Transverse colon (tissue), 4 donors: ENCODE data around the gene HMG20A.

Source experiments
- CTCF ChIP-seq, 5 experiments: fragments of 200-600 bp in 3 of 5; fragments of 450-650 bp in 2 of 5; sonication (generic) in 3 of 5; IDR thresholded peaks; 1 replicate in 2 of 5; 2 replicates in 3 of 5; pipeline ENCODE4 v1.5.1; 2016 to 2017; ENCODE audit warnings: antibody characterized with exemption in 5 of 5, inconsistent platforms in 3 of 5, mild to moderate bottlenecking in 2 of 5, moderate library complexity in 1 of 5
- EP300 ChIP-seq: sonication (generic); formaldehyde crosslinking; IDR thresholded peaks from one replicate; pipeline ENCODE4 v1.6.1; 2017; ENCODE audit warnings: antibody characterized with exemption, low read depth
- POLR2A ChIP-seq: fragments of 450-650 bp; IDR thresholded peaks from one replicate; pipeline ENCODE4 v1.6.1; 2016; ENCODE audit warnings: antibody characterized with exemption, mild to moderate bottlenecking, moderate library complexity
- POLR2AphosphoS5 ChIP-seq, 3 donors: sonication (generic); formaldehyde crosslinking; IDR thresholded peaks; one replicate each; pipeline ENCODE4 v1.6.1; 2016; ENCODE audit warnings: antibody characterized with exemption in 3 of 3

DNA sequence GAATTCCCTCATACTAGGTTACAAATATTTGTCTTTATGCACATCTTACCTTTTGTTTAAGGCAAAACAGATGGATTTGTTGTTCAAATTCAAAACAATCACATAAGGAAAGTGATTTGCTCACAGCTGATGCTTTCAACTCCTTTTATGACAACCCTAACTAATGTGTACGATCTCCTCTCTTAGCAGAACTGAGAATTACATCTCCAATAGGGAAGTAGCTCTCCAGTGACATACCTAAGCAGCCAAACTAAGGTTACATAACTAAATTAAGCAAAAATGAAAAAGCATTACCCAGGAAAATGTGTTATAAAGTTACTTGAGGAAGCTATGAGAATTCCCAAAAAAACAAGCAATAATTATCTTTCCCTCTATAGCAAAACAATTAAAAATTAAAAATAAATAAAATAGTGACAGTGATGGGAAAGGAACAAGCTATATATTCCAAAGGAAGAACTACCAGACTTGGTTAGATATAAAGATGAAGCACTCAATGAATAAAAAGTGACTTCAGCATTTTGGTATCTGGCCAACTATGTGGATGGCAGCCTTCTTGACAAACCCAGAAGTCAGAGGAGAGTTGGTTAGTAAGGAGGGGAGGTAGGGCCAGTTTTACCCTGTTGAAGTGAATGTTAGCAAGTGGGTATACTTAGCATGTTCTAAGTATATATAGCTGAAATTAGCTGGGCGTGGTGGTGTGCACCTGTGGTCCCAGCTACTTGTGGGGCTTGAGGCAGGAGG, 33.2 kb upstream of the HMG20A start:
- TF ChIP-seq CTCF (IDR thresholded peaks at IDR 0.05) (no peak), POLR2AphosphoS5 (IDR thresholded peaks at IDR 0.05) (no peak), EP300 (no peak), POLR2A (no peak)
